Neural cell (in vitro differentiated cells): ENCODE measurements around the gene TMEM244. TPM values are rescaled to one million over a fixed set of nuclear protein-coding genes. Genes with fewer than 3 reads are reported as not detected.
"Not testable (repeated sequence)": the region's sequence is repeated elsewhere in the genome, so short reads cannot be mapped to it uniquely, and the experiment has no call there.

Source experiments
- H2AFZ ChIP-seq: fragments of 200-600, 300-800 bp; sonication (generic), shearing (Covaris generic); 2 replicates; pipeline ENCODE4 v1.6.0; 2014; ENCODE audit warnings: low read depth, mild to moderate bottlenecking, antibody characterized with exemption, low read length, moderate library complexity
- H3F3A ChIP-seq: fragments of 200-600 bp; shearing (Covaris generic); 2 replicates; pipeline ENCODE4 v1.6.1; 2016; ENCODE audit warnings: mild to moderate bottlenecking, moderate library complexity, mixed read lengths, antibody characterized with exemption, low read length; ENCODE audit not compliant: insufficient read depth, poor library complexity, severe bottlenecking
- H3K27ac ChIP-seq: fragments of 200-600, 300-800 bp; sonication (generic), shearing (Covaris generic); 2 replicates; pipeline ENCODE4 v1.5.1; 2014; ENCODE audit warnings: mild to moderate bottlenecking, low read length, moderate library complexity
- H3K27me3 ChIP-seq: fragments of 300-800, 200-600 bp; sonication (generic), shearing (Covaris generic); 2 replicates; pipeline ENCODE4 v1.6.0; 2014; ENCODE audit warnings: mild to moderate bottlenecking, low read depth, low read length, moderate library complexity; ENCODE audit not compliant: insufficient read depth
- H3K36me3 ChIP-seq: fragments of 300-800, 200-600 bp; sonication (generic), shearing (Covaris generic); 2 replicates; pipeline ENCODE4 v1.5.1; 2014; ENCODE audit warnings: mild to moderate bottlenecking, antibody characterized with exemption, low read length, moderate library complexity; ENCODE audit not compliant: insufficient read depth
- H3K4me2 ChIP-seq: fragments of 300-800, 200-600 bp; sonication (generic), shearing (Covaris generic); 2 replicates; pipeline ENCODE4 v1.6.0; 2014; ENCODE audit warnings: mild to moderate bottlenecking, low read length
- H3K4me3 ChIP-seq: fragments of 300-800, 200-600 bp; sonication (generic), shearing (Covaris generic); 2 replicates; pipeline ENCODE4 v1.5.1; 2014; ENCODE audit warnings: mild to moderate bottlenecking, low read length, moderate library complexity
- H3K79me2 ChIP-seq: fragments of 200-600 bp; shearing (Covaris generic); replicated peaks from 2 replicates; pipeline ENCODE4 v1.6.0; 2014; ENCODE audit warnings: mild to moderate bottlenecking, low read length, moderate library complexity; ENCODE audit not compliant: insufficient read depth
- H3K9ac ChIP-seq: fragments of 300-800, 200-600 bp; sonication (generic), shearing (Covaris generic); 2 replicates; pipeline ENCODE4 v1.6.1; 2016; ENCODE audit warnings: mild to moderate bottlenecking, low read length, mixed read lengths
- H3K9me2 ChIP-seq: fragments of 200-600 bp; shearing (Covaris generic); 2 replicates; pipeline ENCODE4 v1.6.1; 2016; ENCODE audit warnings: mild to moderate bottlenecking, low read length, mixed read lengths; ENCODE audit not compliant: insufficient read depth
- H3K9me3 ChIP-seq: fragments of 200-600, 300-800 bp; sonication (generic), shearing (Covaris generic); 2 replicates; pipeline ENCODE4 v1.6.1; 2016; ENCODE audit warnings: mild to moderate bottlenecking, mixed run types, low read length, moderate library complexity, mixed read lengths
- H4K20me1 ChIP-seq: fragments of 200-600 bp; shearing (Covaris generic); 2 replicates; pipeline ENCODE4 v1.6.1; 2016; ENCODE audit warnings: mild to moderate bottlenecking, mixed run types; ENCODE audit not compliant: insufficient read depth
- CTCF ChIP-seq: fragments of 450-650 bp; IDR thresholded peaks from 2 replicates; pipeline ENCODE4 v1.5.1; 2014; ENCODE audit warnings: antibody characterized with exemption, mild to moderate bottlenecking, moderate library complexity; ENCODE audit not compliant: poor library complexity, severe bottlenecking
- EP300 ChIP-seq: fragments of 450-650 bp; conservative IDR thresholded peaks from 2 replicates; pipeline ENCODE4 v1.6.1; 2014; ENCODE audit warnings: antibody characterized with exemption, mild to moderate bottlenecking, moderate library complexity; ENCODE audit not compliant: poor library complexity, severe bottlenecking
- EZH2 ChIP-seq: fragments of 200-600, 300-800 bp; shearing (Covaris generic), sonication (generic); IDR thresholded peaks from 2 replicates; pipeline ENCODE4 v1.6.1; 2014; ENCODE audit warnings: antibody characterized with exemption, low read length, borderline replicate concordance, mild to moderate bottlenecking; ENCODE audit not compliant: insufficient read depth, poor library complexity, severe bottlenecking
- MXI1 ChIP-seq: fragments of 450-650 bp; conservative IDR thresholded peaks from 2 replicates; pipeline ENCODE4 v1.6.1; 2014; ENCODE audit warnings: antibody characterized with exemption, mild to moderate bottlenecking; ENCODE audit not compliant: poor library complexity, severe bottlenecking
- POLR2AphosphoS5 ChIP-seq: IDR thresholded peaks from 2 replicates; pipeline ENCODE4 v1.6.1; 2012
- RAD21 ChIP-seq: fragments of 450-650 bp; conservative IDR thresholded peaks from 2 replicates; pipeline ENCODE4 v1.6.1; 2014; ENCODE audit warnings: antibody characterized with exemption, mild to moderate bottlenecking, moderate library complexity
- REST ChIP-seq: IDR thresholded peaks from 2 replicates; pipeline ENCODE4 v1.6.1; 2012; ENCODE audit warnings: borderline replicate concordance
- SMC3 ChIP-seq: fragments of 450-650 bp; conservative IDR thresholded peaks from 2 replicates; pipeline ENCODE4 v1.6.1; 2014; ENCODE audit warnings: antibody characterized with exemption, mild to moderate bottlenecking, moderate library complexity; ENCODE audit not compliant: poor library complexity
- TAF1 ChIP-seq: IDR thresholded peaks from 2 replicates; pipeline ENCODE4 v1.6.1; 2012; ENCODE audit warnings: low read depth
- polyA plus RNA-seq: library from polyadenylated mRNA; depleted of rRNA; stranded (reverse); fragments of >200 nt; gene quantifications from 2 replicates; pipeline ENCODE4 v1.2.3, GENCODE V29; 2014

The TMEM244 gene
- polyA plus RNA-seq, 1 donor from 2014 or later, result not detected

GRCh38 chr6:129802920-129803319 is 58.2 kb downstream of the TMEM244 start:
- H3K36me3 ChIP-seq, H3F3A ChIP-seq, H3K9me2 ChIP-seq, H2AFZ ChIP-seq, H3K9ac ChIP-seq, H3K27me3 ChIP-seq, H3K79me2 ChIP-seq, H3K4me2 ChIP-seq, H3K4me3 ChIP-seq, H4K20me1 ChIP-seq, H3K9me3 ChIP-seq, H3K27ac ChIP-seq: not testable (repeated sequence)

DNA sequence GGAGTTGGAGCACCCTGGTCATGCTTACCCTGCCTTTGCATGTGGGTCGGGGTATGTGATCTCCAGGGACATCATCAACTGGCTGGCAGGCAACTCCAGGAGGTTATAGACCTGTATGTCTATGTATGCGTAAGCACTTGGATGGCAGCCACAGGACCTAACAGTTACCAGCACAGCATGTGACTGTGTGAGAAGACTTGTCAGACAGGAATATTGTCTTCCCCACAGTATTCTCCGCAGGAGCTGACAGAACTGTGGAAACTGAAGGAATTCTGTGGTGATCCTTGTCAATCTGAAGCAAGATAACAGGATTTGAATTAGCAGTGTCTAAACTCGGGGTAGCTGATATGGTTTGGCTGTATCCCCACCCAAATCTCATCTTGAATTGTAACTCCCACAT is 59.2 kb downstream of the TMEM244 start:
- Histone ChIP-seq H3K27ac (no peak overlapping the region), H3K9me3 (no peaks in the 10 kb centered on the region), H4K20me1 (no peaks in the 10 kb centered on the region), H2AFZ (no peak overlapping the region), H3K27me3 (no peaks in the 10 kb centered on the region), H3K4me2 (no peak overlapping the region), H3K79me2 (no peaks in the 10 kb centered on the region), H3K4me3 (no peak overlapping the region), H3K36me3 (no peaks in the 10 kb centered on the region), H3F3A (no peaks in the 10 kb centered on the region), H3K9ac (no peak overlapping the region), H3K9me2 (no peaks in the 10 kb centered on the region)
- TF ChIP-seq EZH2 (no peak), RAD21 (no peak), MXI1 (no peak), SMC3 (no peak), TAF1 (no peak), CTCF (no peak), EP300 (peak; percentile 56), REST (peak; percentile 98), POLR2AphosphoS5 (peak; percentile 46)

- Histone ChIP-seq H3K4me3 (no peak overlapping the region), H3K4me2 (no peak overlapping the region), H2AFZ (no peak overlapping the region), H3K9me3 (no peaks in the 10 kb centered on the region), H3K27ac (no peak overlapping the region), H4K20me1 (no peaks in the 10 kb centered on the region), H3K79me2 (no peaks in the 10 kb centered on the region), H3F3A (no peaks in the 10 kb centered on the region), H3K36me3 (no peaks in the 10 kb centered on the region), H3K27me3 (no peaks in the 10 kb centered on the region), H3K9ac (no peak overlapping the region), H3K9me2 (no peaks in the 10 kb centered on the region)
- TF ChIP-seq POLR2AphosphoS5 (no peak), CTCF (no peak), SMC3 (no peak), EZH2 (no peak), RAD21 (no peak), REST (no peak), EP300 (no peak), TAF1 (no peak), MXI1 (no peak)
These were observed 65.9 kb downstream of the TMEM244 start for GRCh38 chr6:129795261-129795660.
